Testis (tissue), 5 donors: Measurements from ENCODE around the gene RAB25. TPM values are rescaled to one million over a fixed set of nuclear protein-coding genes. Genes with fewer than 3 reads are reported as not detected.

Experiments
- DNase-seq: peaks from one replicate; pipeline ENCODE4 v3.0.0-alpha.2; 2019
- H3K27ac ChIP-seq, 2 donors: fragments of 200-600 bp; sonication (generic); one replicate each; pipeline ENCODE4 v1.5.1; 2019
- H3K27me3 ChIP-seq: fragments of 200-600 bp; sonication (generic); one replicate; pipeline ENCODE4 v1.5.1; 2019
- H3K36me3 ChIP-seq: fragments of 200-600 bp; sonication (generic); one replicate; pipeline ENCODE4 v1.5.1; 2017; ENCODE audit warnings: low read depth; ENCODE audit errors: missing control alignments
- H3K4me1 ChIP-seq: fragments of 200-600 bp; sonication (generic); one replicate; pipeline ENCODE4 v1.5.1; 2019
- H3K4me3 ChIP-seq, 2 donors: fragments of 200-600 bp; sonication (generic); one replicate each; pipeline ENCODE4 v1.5.1; 2017 to 2019
- H3K9me3 ChIP-seq: fragments of 200-600 bp; sonication (generic); one replicate; pipeline ENCODE4 v1.5.1; 2017
- CTCF ChIP-seq, 3 experiments: fragments of 450-650 bp in 2 of 3; fragments of 200-600 bp in 1 of 3; sonication (generic) in 1 of 3; IDR thresholded peaks; one replicate each; pipeline ENCODE4 v1.5.1; 2016 to 2019; ENCODE audit warnings: antibody characterized with exemption in 3 of 3, mild to moderate bottlenecking in 2 of 3, moderate library complexity in 1 of 3
- POLR2A ChIP-seq: fragments of 450-650 bp; IDR thresholded peaks from one replicate; pipeline ENCODE4 v1.6.1; 2017; ENCODE audit warnings: antibody characterized with exemption, mild to moderate bottlenecking, moderate library complexity
- WGBS, 2 donors: methylation state at CpG; one replicate each; pipeline ENCODE4 v1.1.5; 2018; 5-methylcytosine and 5-hydroxymethylcytosine counted together
- intact Hi-C: fragments of 100-400 bp; cut with DNase I; formaldehyde crosslinking; loops from one replicate; pipeline ENCODE4 v1.15.1; 2023; ENCODE audit warnings: low total_unique reads
- long read RNA-seq, 2 donors: transcript quantifications; one replicate each; lab custom pipeline, GENCODE V29; 2026
- polyA plus RNA-seq: library from polyadenylated mRNA; stranded (reverse); fragments of 350-450 nt; fragmentation: Illumina TruSeq; extraction: RNeasy Lipid Tissue Mini Kit (QIAGEN cat#74804); gene quantifications from one replicate; pipeline ENCODE4 v1.2.3, GENCODE V29; 2014; ENCODE audit warnings: low read depth, low replicate concordance; ENCODE audit not compliant: insufficient read depth
- total RNA-seq, 2 donors: library from RNA; depleted of rRNA; stranded (reverse); fragments of >200 nt; gene quantifications; one replicate each; pipeline ENCODE4 v1.2.3, GENCODE V29; 2016

Gene RAB25
- total RNA-seq (1 to 10 TPM; 1.2 to 2.0 TPM), polyA plus RNA-seq (2.1 TPM)
- long read RNA-seq, donor 1, partial matches to known transcripts: 0 of 2 reads
- long read RNA-seq, donor 1, other reads (novel, unspliced or antisense): 0 of 2 reads
- long read RNA-seq, donor 2, partial matches to known transcripts: 0 of 1 reads
- long read RNA-seq, donor 2, other reads (novel, unspliced or antisense): 0 of 1 reads

- Histone ChIP-seq H3K4me1 (no peaks in the 10 kb centered on the region), H3K4me3 (no peak within 1 kb of the TSS), H3K27me3 (no peaks in the 10 kb centered on the region), H3K36me3 (no peaks in the 10 kb centered on the region), H3K9me3 (no peaks in the 10 kb centered on the region), H3K27ac (no peak within 1 kb of the TSS)
- intact Hi-C loops: no loop called here
- no peak for DNase-seq
- TF ChIP-seq POLR2A (no peak), CTCF (IDR thresholded peaks at IDR 0.05) (no peak)
- 64 to 65% methylated on average over 11 of the region's 11 CpGs for WGBS, 2 donors
Observed at GRCh38 chr1:156060937-156061636, at the start of gene RAB25. TSS of gene RAB25 (plus strand) at chr1:156061160. CDS start at chr1:156061401, 241 bp downstream.

- WGBS, 2 donors: 86 to 95% methylated on average over 4 of the region's 4 CpGs
- no peak for DNase-seq
- Histone ChIP-seq H3K9me3 (no peaks in the 10 kb centered on the region), H3K36me3 (no peaks in the 10 kb centered on the region), H3K4me1 (no peaks in the 10 kb centered on the region), H3K4me3 (no peak overlapping the region), H3K27ac (no peak overlapping the region), H3K27me3 (no peaks in the 10 kb centered on the region)
- intact Hi-C loops: no loop called here
- TF ChIP-seq POLR2A (no peak), CTCF (IDR thresholded peaks at IDR 0.05) (no peak)
Observed at GRCh38 chr1:156012051-156012817, 48.7 kb upstream of the RAB25 start.

- 85 to 93% methylated on average over 7 of the region's 7 CpGs for WGBS, 2 donors
- peaks cover under 1% of the 10 kb centered on the region for H3K4me1 ChIP-seq
- H3K36me3 ChIP-seq: no peaks in the 10 kb centered on the region
- no peaks in the 10 kb centered on the region for H3K9me3 ChIP-seq
- H3K27me3 ChIP-seq: no peaks in the 10 kb centered on the region
- intact Hi-C loops: no loop called here
- no peak for DNase-seq
- H3K27ac ChIP-seq: no peak overlapping the region
- H3K4me3 ChIP-seq: no peak overlapping the region
- no peak for TF ChIP-seq POLR2A
- TF ChIP-seq CTCF (IDR thresholded peaks at IDR 0.05): no peak
Observed at GRCh38 chr1:156014829-156015228, 46.1 kb upstream of the RAB25 start.

- DNase-seq: no peak
- Histone ChIP-seq H3K36me3 (no peaks in the 10 kb centered on the region), H3K4me1 (peaks cover 4% of the 10 kb centered on the region), H3K27ac (no peak overlapping the region), H3K27me3 (no peaks in the 10 kb centered on the region), H3K9me3 (no peaks in the 10 kb centered on the region), H3K4me3 (peak overlapping the region; percentile 80 to 89)
- WGBS, 2 donors: 11 to 16% methylated on average over 8 of the region's 8 CpGs
- intact Hi-C loops: no loop called here
- TF ChIP-seq CTCF (IDR thresholded peaks at IDR 0.05) (no peak), POLR2A (no peak)
Observed at GRCh38 chr1:156019946-156020292, 41.0 kb upstream of the RAB25 start.
